ENCODE results near the gene GRIP1.
A peak's percentile ranks its signal among the peaks of the same experiment; 100 is the strongest.

GRIP1 gene

GRCh38 chr12:66647034-66647691 is 31.7 kb downstream of the GRIP1 start:
- DNase-seq: no peak

GRCh38 chr12:66644151-66644550 is 34.7 kb downstream of the GRIP1 start:
- no peak for DNase-seq

- no peak for DNase-seq
Measured at GRCh38 chr12:66640691-66641460, 38.0 kb downstream of the GRIP1 start.

GRCh38 chr12:66638666-66639065 is 40.2 kb downstream of the GRIP1 start:
- no peak for DNase-seq

GRCh38 chr12:66637699-66638301 is 41.1 kb downstream of the GRIP1 start:
- DNase-seq: no peak

- DNase-seq: no peak
Measured at GRCh38 chr12:66636771-66637170, 42.1 kb downstream of the GRIP1 start.

GRCh38 chr12:66633676-66634075 is 45.2 kb downstream of the GRIP1 start:
- DNase-seq: no peak

- no peak for DNase-seq
Measured at GRCh38 chr12:66629138-66629870, 49.6 kb downstream of the GRIP1 start.

GRCh38 chr12:66627988-66628317 is 50.9 kb downstream of the GRIP1 start:
- DNase-seq: no peak

- DNase-seq: no peak
Measured at GRCh38 chr12:66627270-66627987, 51.4 kb downstream of the GRIP1 start.

- peak in 1 of 2 donors; percentile 20 for DNase-seq
Measured at GRCh38 chr12:66624806-66625205, 54.1 kb downstream of the GRIP1 start.

GRCh38 chr12:66623455-66623854 is 55.4 kb downstream of the GRIP1 start:
- peak; percentile 40 to 57 for DNase-seq

GRCh38 chr12:66620688-66621087 is 58.2 kb downstream of the GRIP1 start:
- DNase-seq: peak; percentile 27 to 33

GRCh38 chr12:66620026-66620425 is 58.9 kb downstream of the GRIP1 start:
- no peak for DNase-seq

GRCh38 chr12:66617991-66618390 is 60.9 kb downstream of the GRIP1 start:
- DNase-seq: no peak

- DNase-seq: no peak
Measured at GRCh38 chr12:66612090-66612775, 66.6 kb downstream of the GRIP1 start.

- no peak for DNase-seq
Measured at GRCh38 chr12:66607147-66607546, 71.7 kb downstream of the GRIP1 start.

GRCh38 chr12:66605293-66605692 is 73.6 kb downstream of the GRIP1 start:
- no peak for DNase-seq

GRCh38 chr12:66603981-66604479 is 74.8 kb downstream of the GRIP1 start:
- DNase-seq: no peak

GRCh38 chr12:66603461-66603860 is 75.4 kb downstream of the GRIP1 start:
- DNase-seq: no peak

- no peak for DNase-seq
Measured at GRCh38 chr12:66602483-66603143, 76.3 kb downstream of the GRIP1 start.

All from inflammatory macrophage (primary cell).